HepG2 (cell line): ENCODE results near the gene GLS2. TPM values are rescaled to one million over a fixed set of nuclear protein-coding genes. Genes with fewer than 3 reads are reported as not detected.

ENCODE experiments used
- ATAC-seq: fragments of 200-7000 bp; cut with Tn5 transposase; 3 replicates; pipeline ENCODE4 v1.9.1; 2020; ENCODE audit warnings: mild to moderate bottlenecking, moderate library complexity
- BruUV-seq: library from RNA; stranded (reverse); fragments of 400-500 nt; replicated peaks from 2 replicates; lab custom pipeline; 2021; lab: Mats Ljungman, UMichigan
- CTCF ChIA-PET: fragments of 300-600 bp; formaldehyde crosslinking; extraction: SDS; loops from one replicate; lab custom pipeline; 2021; ENCODE audit warnings: low total read pairs, inconsistent platforms, low intra/inter-chr PET ratio; lab: Yijun Ruan, JAX
- POLR2A ChIA-PET: fragments of 350-600 bp; sonication (Branson Sonifier 250); formaldehyde crosslinking; loops from one replicate; lab custom pipeline; 2020; ENCODE audit warnings: antibody characterized with exemption, inconsistent platforms; lab: Yijun Ruan, JAX
- DNase-seq: peaks from one replicate; pipeline ENCODE4 v3.0.0-alpha.2; 2015; ENCODE audit warnings: low spot score
- FAIRE-seq: peaks from 3 replicates; lab custom pipeline; 2011; peaks lifted over from hg19 to GRCh38; lab: Jason Lieb, UNC
- H2AFZ ChIP-seq: one replicate; pipeline ENCODE4 v1.6.1; 2011; ENCODE audit warnings: low read length, inconsistent platforms
- H3K27ac ChIP-seq: fragments of 300-600 bp; 3 replicates; pipeline ENCODE4 v1.8.0; 2011; ENCODE audit warnings: mixed run types, mild to moderate bottlenecking, mixed read lengths, low read length, inconsistent platforms; ENCODE audit not compliant: insufficient read depth; ENCODE audit errors: extremely low read length
- H3K27me3 ChIP-seq, 2 experiments: fragments of 200-600 bp in 1 of 2; 2 replicates in 1 of 2; 3 replicates in 1 of 2; pipeline versions ENCODE4 v1.6.0 to v1.8.0; 2011; ENCODE audit warnings: low read length in 2 of 2, mild to moderate bottlenecking in 2 of 2, moderate library complexity in 2 of 2, inconsistent platforms in 1 of 2; ENCODE audit not compliant: insufficient read depth in 2 of 2, control insufficient read depth in 1 of 2
- H3K36me3 ChIP-seq, 2 experiments: fragments of 200-600 bp in 1 of 2; replicated peaks in 1 of 2; 2 replicates in 1 of 2; 3 replicates in 1 of 2; pipeline versions ENCODE4 v1.5.1 to v1.8.0; 2011; ENCODE audit warnings: low read length in 2 of 2, inconsistent platforms in 1 of 2; ENCODE audit not compliant: insufficient read depth in 2 of 2, control insufficient read depth in 1 of 2
- H3K4me1 ChIP-seq: 2 replicates; pipeline ENCODE4 v1.5.1; 2012; ENCODE audit warnings: low read length, inconsistent platforms; ENCODE audit not compliant: insufficient read depth
- H3K4me2 ChIP-seq: 2 replicates; pipeline ENCODE4 v1.6.0; 2011; ENCODE audit warnings: low read depth, low read length, inconsistent platforms
- H3K4me3 ChIP-seq, 3 experiments: fragments of 200-600 bp in 1 of 3; sonication (generic), shearing (Covaris generic) in 1 of 3; replicated peaks in 1 of 3; 2 replicates each; pipeline ENCODE4 v1.5.1; 2011 to 2016; ENCODE audit warnings: low read length in 3 of 3, inconsistent platforms in 2 of 3, low read depth in 2 of 3, mild to moderate bottlenecking in 2 of 3, control low read depth in 1 of 3, mixed read lengths in 1 of 3; ENCODE audit not compliant: insufficient read depth in 1 of 3
- H3K79me2 ChIP-seq: one replicate; pipeline ENCODE4 v1.6.1; 2011; ENCODE audit warnings: low read length, inconsistent platforms; ENCODE audit not compliant: insufficient read depth
- H3K9ac ChIP-seq: 2 replicates; pipeline ENCODE4 v1.6.0; 2011; ENCODE audit warnings: mild to moderate bottlenecking, low read depth, low read length, inconsistent platforms; ENCODE audit not compliant: insufficient read depth
- H3K9me3 ChIP-seq: 2 replicates; pipeline ENCODE4 v1.5.1; 2012; ENCODE audit warnings: mild to moderate bottlenecking, low read length
- H4K20me1 ChIP-seq: 2 replicates; pipeline ENCODE4 v1.6.0; 2011; ENCODE audit warnings: inconsistent platforms, mild to moderate bottlenecking, low read length, moderate library complexity; ENCODE audit not compliant: insufficient read depth
- BATF2 ChIP-seq: sonication (generic); formaldehyde crosslinking; IDR thresholded peaks from 2 replicates; pipeline ENCODE4 v1.8.0; 2022; ENCODE audit warnings: mild to moderate bottlenecking, missing genetic modification reagents, moderate library complexity
- BRD4 ChIP-seq: sonication (generic); formaldehyde crosslinking; IDR thresholded peaks from 2 replicates; pipeline ENCODE4 v1.4.0; 2020; ENCODE audit warnings: missing genetic modification reagents
- FUBP1 ChIP-seq: sonication (generic); formaldehyde crosslinking; IDR thresholded peaks from 2 replicates; pipeline ENCODE4 v1.5.1; 2020; ENCODE audit warnings: missing genetic modification reagents, mild to moderate bottlenecking, borderline replicate concordance
- GTF2F1 ChIP-seq: fragments of 150-350 bp; IDR thresholded peaks from 2 replicates; pipeline ENCODE4 v1.6.1; 2014; ENCODE audit warnings: low read length
- TRAFD1 ChIP-seq: sonication (generic); formaldehyde crosslinking; IDR thresholded peaks from 2 replicates; pipeline ENCODE4 v1.5.1; 2020; ENCODE audit warnings: missing genetic modification reagents, mild to moderate bottlenecking, borderline replicate concordance
- ZBTB26 ChIP-seq: IDR thresholded peaks from 2 replicates; pipeline ENCODE4 v1.6.1; 2016; ENCODE audit warnings: missing compliant biosample characterization, missing genetic modification reagents, borderline replicate concordance
- ZBTB44 ChIP-seq: sonication (generic); formaldehyde crosslinking; IDR thresholded peaks from 2 replicates; pipeline ENCODE4 v1.4.0; 2020; ENCODE audit warnings: missing genetic modification reagents
- ZNF335 ChIP-seq: sonication (generic); formaldehyde crosslinking; IDR thresholded peaks from 2 replicates; pipeline ENCODE4 v1.4.0; 2020; ENCODE audit warnings: missing genetic modification reagents
- ZNF703 ChIP-seq: sonication (generic); formaldehyde crosslinking; IDR thresholded peaks from 2 replicates; pipeline ENCODE4 v1.5.1; 2020; ENCODE audit warnings: missing genetic modification reagents, mild to moderate bottlenecking, moderate library complexity, borderline replicate concordance
- WGBS: methylation state at CpG from one replicate; pipeline ENCODE4 v1.1.6; 2017; ENCODE audit warnings: low lambda C conversion rate; 5-methylcytosine and 5-hydroxymethylcytosine counted together
- in situ Hi-C: cut with HindIII; loops from 2 replicates; pipeline ENCODE4 v1.10.0; 2017; ENCODE audit warnings: low pct_unique_long_range_greater_than_20kb; ENCODE audit not compliant: extremely low pct_ligation_motif_present
- intact Hi-C: fragments of 100-400 bp; cut with micrococcal nuclease; formaldehyde crosslinking; loops from one replicate; pipeline ENCODE4 v1.10.0; 2022; ENCODE audit not compliant: unreplicated experiment
- polyA plus RNA-seq, 8 experiments: library from polyadenylated mRNA; depleted of rRNA in 3 of 8; stranded (reverse) in 7 of 8; unstranded in 1 of 8; fragments of >200 nt; fragmentation: Illumina TruSeq in 4 of 8; extraction: Trizol in 4 of 8; gene quantifications; 2 replicates each; pipeline versions ENCODE4 v1.2.1 to v1.2.3, GENCODE V29; 2011 to 2016; ENCODE audit warnings: low read depth in 4 of 8, missing spikeins in 1 of 8, mixed read lengths in 1 of 8; ENCODE audit not compliant: insufficient read depth in 1 of 8
- total RNA-seq, 5 experiments: library from RNA; depleted of rRNA; stranded (reverse); fragments of >200 nt; fragmentation: Illumina TruSeq; extraction: Trizol; gene quantifications; 2 replicates each; pipeline ENCODE4 v1.2.3, GENCODE V29; 2016; ENCODE audit warnings: low read depth in 1 of 5

GLS2 gene
- total and polyA plus RNA-seq, 2 of the 13 experiments (the other 11 are each of a cell fraction or from before 2014, with no cell fraction given), result 8.6 to 12.2 TPM

- DNase-seq, result no peak
- no peak overlapping the region for H3K4me3 ChIP-seq
- H3K36me3 ChIP-seq, result peaks cover 3 to 14% of the 10 kb centered on the region in 2 experiments; a peak in 3 of 5 replicates
- ATAC-seq, result no peak
- H3K27ac ChIP-seq, result no peak overlapping the region
- no TSS peak for BruUV-seq
- no peaks in the 10 kb centered on the region for H3K27me3 ChIP-seq
- no peak for TF ChIP-seq ZNF703
- no peak overlapping the region for H3K9ac ChIP-seq
- peaks cover 25% of the 10 kb centered on the region for H3K79me2 ChIP-seq
- H3K4me1 ChIP-seq, result peaks cover 9% of the 10 kb centered on the region
- CTCF ChIA-PET, result no interaction called here
- WGBS, result 97% methylated on average over 11 of the region's 11 CpGs
- intact Hi-C loops, result no loop called here
- POLR2A ChIA-PET, result no interaction called here
- no peaks in the 10 kb centered on the region for H3K9me3 ChIP-seq
- no peak overlapping the region for H3K4me2 ChIP-seq
- in situ Hi-C loops, result no loop called here
- no peak for FAIRE-seq
- no peaks in the 10 kb centered on the region for H4K20me1 ChIP-seq
- H2AFZ ChIP-seq, result no peak overlapping the region
Measured at GRCh38 chr12:56437430-56438176, 50.4 kb downstream of the GLS2 start.

- FAIRE-seq (no peak), DNase-seq (no peak), ATAC-seq (no peak)
- ChIA-PET CTCF (no interaction called here), POLR2A (interaction anchor here (1.0 kb wide), 1 partner anchor 72 kb away, joined by 6 read pairs; the partner anchor contains the start of gene APOF)
- WGBS, result 95% methylated on average over 6 of the region's 6 CpGs
- BruUV-seq, result no TSS peak
- no peak overlapping the region for H3K9ac ChIP-seq
- in situ Hi-C loops (no loop called here), intact Hi-C loops (no loop called here)
- no peak overlapping the region for H3K4me3 ChIP-seq
- H2AFZ ChIP-seq, result no peak overlapping the region
- no peaks in the 10 kb centered on the region for H3K4me1 ChIP-seq
- no peaks in the 10 kb centered on the region for H3K9me3 ChIP-seq
- no peak overlapping the region for H3K4me2 ChIP-seq
- H3K27me3 ChIP-seq, result no peaks in the 10 kb centered on the region
- peaks cover 21% of the 10 kb centered on the region for H3K79me2 ChIP-seq
- no peak overlapping the region for H3K27ac ChIP-seq
- peaks cover 6 to 33% of the 10 kb centered on the region in 2 experiments; a peak in 4 of 5 replicates for H3K36me3 ChIP-seq
- H4K20me1 ChIP-seq, result no peaks in the 10 kb centered on the region
- TF ChIP-seq GTF2F1 (no peak), ZBTB44 (CRISPR knock-in tag) (no peak), ZNF335 (no peak), TRAFD1 (CRISPR knock-in tag) (no peak), BRD4 (CRISPR knock-in tag) (no peak), FUBP1 (CRISPR knock-in tag) (no peak), ZBTB26 (CRISPR knock-in tag) (no peak), BATF2 (CRISPR knock-in tag) (no peak)
Measured at GRCh38 chr12:56434828-56435227, 53.1 kb downstream of the GLS2 start.
